Astrocyte (in vitro differentiated cells and primary cell): ENCODE measurements around the gene HHIP.

Source experiments
- EZH2 ChIP-seq: IDR thresholded peaks from 2 replicates; pipeline ENCODE4 v1.6.1; 2012; ENCODE audit warnings: mild to moderate bottlenecking, low read length, inconsistent platforms; ENCODE audit not compliant: insufficient read depth
- TF ChIP-seq, protein P1 (sequence below): IDR thresholded peaks from 2 replicates; pipeline ENCODE4 v1.5.1; 2011; ENCODE audit warnings: low read depth, mild to moderate bottlenecking, inconsistent platforms, low read length, moderate library complexity; ENCODE audit not compliant: insufficient read depth

DNA sequence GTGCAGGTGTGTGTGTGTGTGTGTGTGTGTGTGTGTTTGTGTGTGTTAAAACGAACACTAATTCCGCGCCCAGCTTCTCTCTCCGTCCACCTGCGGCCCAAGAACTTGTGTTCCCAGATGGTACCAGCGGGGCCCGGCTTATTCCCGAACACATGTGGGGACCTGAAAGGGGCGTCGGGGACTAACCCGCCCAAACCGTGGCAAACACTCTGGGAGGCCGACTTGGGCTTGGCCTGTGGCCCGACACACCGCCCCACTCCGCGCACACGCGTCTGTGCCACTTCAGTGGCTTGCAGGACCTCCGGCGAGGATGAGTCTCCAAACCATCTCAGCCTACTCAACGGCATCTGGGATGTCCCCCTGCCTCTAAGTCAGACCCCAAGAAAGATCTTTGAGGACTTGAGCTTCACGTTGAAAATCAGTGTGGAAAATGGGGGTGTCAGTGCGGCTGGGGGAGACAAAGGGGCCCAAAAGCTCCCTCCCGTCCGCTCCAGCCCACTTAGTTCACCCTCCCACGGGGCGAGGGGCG, 790 bp upstream of the HHIP start:
- no peak for TF ChIP-seq EZH2
- TF ChIP-seq, protein P1, sequence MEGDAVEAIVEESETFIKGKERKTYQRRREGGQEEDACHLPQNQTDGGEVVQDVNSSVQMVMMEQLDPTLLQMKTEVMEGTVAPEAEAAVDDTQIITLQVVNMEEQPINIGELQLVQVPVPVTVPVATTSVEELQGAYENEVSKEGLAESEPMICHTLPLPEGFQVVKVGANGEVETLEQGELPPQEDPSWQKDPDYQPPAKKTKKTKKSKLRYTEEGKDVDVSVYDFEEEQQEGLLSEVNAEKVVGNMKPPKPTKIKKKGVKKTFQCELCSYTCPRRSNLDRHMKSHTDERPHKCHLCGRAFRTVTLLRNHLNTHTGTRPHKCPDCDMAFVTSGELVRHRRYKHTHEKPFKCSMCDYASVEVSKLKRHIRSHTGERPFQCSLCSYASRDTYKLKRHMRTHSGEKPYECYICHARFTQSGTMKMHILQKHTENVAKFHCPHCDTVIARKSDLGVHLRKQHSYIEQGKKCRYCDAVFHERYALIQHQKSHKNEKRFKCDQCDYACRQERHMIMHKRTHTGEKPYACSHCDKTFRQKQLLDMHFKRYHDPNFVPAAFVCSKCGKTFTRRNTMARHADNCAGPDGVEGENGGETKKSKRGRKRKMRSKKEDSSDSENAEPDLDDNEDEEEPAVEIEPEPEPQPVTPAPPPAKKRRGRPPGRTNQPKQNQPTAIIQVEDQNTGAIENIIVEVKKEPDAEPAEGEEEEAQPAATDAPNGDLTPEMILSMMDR: no peak
